ENCODE data around the gene RBKS. TPM values are rescaled to one million over a fixed set of nuclear protein-coding genes. Genes with fewer than 3 reads are reported as not detected.
A peak's percentile ranks its signal among the peaks of the same experiment; 100 is the strongest.

Gene RBKS
- total and polyA plus RNA-seq, 2 of the 13 experiments (the other 11 are each of a cell fraction or from before 2014, with no cell fraction given): 7.7 to 8.3 TPM

DNA sequence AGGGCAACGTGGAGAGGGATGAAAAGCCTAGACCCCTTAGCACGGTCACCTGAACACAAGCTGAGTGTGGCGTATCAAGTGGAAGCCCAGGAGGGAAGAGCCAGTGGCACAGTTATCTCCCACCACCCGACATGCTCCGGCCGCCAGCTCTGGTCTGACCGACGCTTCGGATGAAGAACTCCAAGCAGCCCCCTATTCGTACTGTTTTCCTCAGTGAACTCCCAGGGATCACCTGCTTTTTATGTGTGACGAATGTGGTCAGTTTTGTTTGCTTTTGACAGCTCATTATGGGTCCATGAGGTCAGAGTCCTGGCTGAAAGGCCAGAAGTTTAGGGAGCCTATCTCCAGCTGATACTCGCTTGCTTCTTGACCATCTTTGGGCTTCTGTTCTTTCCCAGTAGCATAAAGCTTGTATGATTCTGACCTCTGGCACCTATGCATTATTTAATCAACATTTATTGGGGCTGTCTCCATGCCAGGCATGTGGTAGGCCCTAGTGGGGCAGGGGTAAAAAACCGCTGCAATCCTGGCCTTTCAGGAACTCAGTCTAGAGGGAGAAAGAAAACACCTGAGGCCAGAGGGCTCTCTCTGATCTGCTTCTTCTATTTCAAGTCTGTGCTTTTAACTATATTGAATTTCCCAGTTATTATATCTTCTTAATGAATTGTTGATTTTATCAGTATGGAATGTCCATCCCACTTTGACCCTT is 151.7 kb downstream of the RBKS start (continued):
- TF ChIP-seq, protein P1, sequence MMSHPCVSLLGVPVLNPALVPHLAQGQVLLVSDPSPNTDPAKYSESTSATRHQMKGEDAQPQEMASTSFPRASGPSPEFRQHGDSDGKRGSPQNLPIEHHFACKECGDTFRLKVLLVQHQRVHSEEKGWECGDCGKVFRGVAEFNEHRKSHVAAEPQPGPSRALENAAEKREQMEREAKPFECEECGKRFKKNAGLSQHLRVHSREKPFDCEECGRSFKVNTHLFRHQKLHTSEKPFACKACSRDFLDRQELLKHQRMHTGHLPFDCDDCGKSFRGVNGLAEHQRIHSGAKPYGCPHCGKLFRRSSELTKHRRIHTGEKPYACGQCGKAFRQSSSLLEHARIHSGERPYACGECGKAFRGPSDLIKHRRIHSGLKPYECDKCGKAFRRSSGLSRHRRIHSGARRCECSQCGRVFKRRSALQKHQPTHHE (CRISPR knock-in tag; IDR thresholded peaks at IDR 0.05; ENCODE audit: borderline replicate concordance): no peak
- TF ChIP-seq ZKSCAN8 (CRISPR knock-in tag; IDR thresholded peaks at IDR 0.05; ENCODE audit: borderline replicate concordance) (0 out of 2 replicates have a peak, but pooled peaks have one; percentile 32), SATB2 (CRISPR knock-in tag; IDR thresholded peaks at IDR 0.05) (0 out of 2 replicates have a peak, but pooled peaks have one; percentile 21), MAZ (IDR thresholded peaks at IDR 0.05; ENCODE audit: borderline replicate concordance, low read depth, low read length) (peak; percentile 52; the same call in 1 of the 2 replicates), MAZ (CRISPR knock-in tag; IDR thresholded peaks at IDR 0.05; ENCODE audit: low read depth) (peak; percentile 61; the same call in 1 of the 2 replicates), MAFF (IDR thresholded peaks at IDR 0.05; ENCODE audit: low read depth, low read length) (no peak), CREM (IDR thresholded peaks at IDR 0.05) (peak; percentile 70), CREM (CRISPR knock-in tag; IDR thresholded peaks at IDR 0.05) (no peak), CBX1 (IDR thresholded peaks at IDR 0.05; ENCODE audit: low read depth) (no peak), POLR2AphosphoS5 (IDR thresholded peaks at IDR 0.05; ENCODE audit: low read depth, low read length) (peak; percentile 81), ZNF577 (CRISPR knock-in tag; IDR thresholded peaks at IDR 0.05; ENCODE audit: borderline replicate concordance, low read depth) (no peak), DMAP1 (CRISPR knock-in tag; IDR thresholded peaks at IDR 0.05) (peak; percentile 9; the same call in 1 of the 2 replicates), ZNF891 (CRISPR knock-in tag; IDR thresholded peaks at IDR 0.05) (peak; percentile 83; the same call in 1 of the 2 replicates), FOXA3 (CRISPR knock-in tag; IDR thresholded peaks at IDR 0.05) (peak; percentile 78), ZNF274 (CRISPR knock-in tag; IDR thresholded peaks at IDR 0.05) (no peak; the same call in 1 of the 2 replicates), TCF12 (IDR thresholded peaks at IDR 0.05) (no peak), TCF12 (CRISPR knock-in tag; IDR thresholded peaks at IDR 0.05) (peak; percentile 73; the same call in 1 of the 2 replicates), TEAD3 (CRISPR knock-in tag; optimal IDR thresholded peaks at IDR 0.05; ENCODE audit: borderline replicate concordance) (peak; percentile 50), ZNF775 (CRISPR knock-in tag; IDR thresholded peaks at IDR 0.05; ENCODE audit: borderline replicate concordance) (no peak), PHF21A (CRISPR knock-in tag; IDR thresholded peaks at IDR 0.05) (peak; percentile 74; the same call in 1 of the 2 replicates), MIXL1 (CRISPR knock-in tag; IDR thresholded peaks at IDR 0.05) (peak; percentile 79; the same call in 1 of the 2 replicates), ZNF709 (CRISPR knock-in tag; IDR thresholded peaks at IDR 0.05) (0 out of 2 replicates have a peak, but pooled peaks have one; percentile 81), ZNF670 (CRISPR knock-in tag; IDR thresholded peaks at IDR 0.05; ENCODE audit: borderline replicate concordance) (peak; percentile 93)
- TF ChIP-seq, protein P2, sequence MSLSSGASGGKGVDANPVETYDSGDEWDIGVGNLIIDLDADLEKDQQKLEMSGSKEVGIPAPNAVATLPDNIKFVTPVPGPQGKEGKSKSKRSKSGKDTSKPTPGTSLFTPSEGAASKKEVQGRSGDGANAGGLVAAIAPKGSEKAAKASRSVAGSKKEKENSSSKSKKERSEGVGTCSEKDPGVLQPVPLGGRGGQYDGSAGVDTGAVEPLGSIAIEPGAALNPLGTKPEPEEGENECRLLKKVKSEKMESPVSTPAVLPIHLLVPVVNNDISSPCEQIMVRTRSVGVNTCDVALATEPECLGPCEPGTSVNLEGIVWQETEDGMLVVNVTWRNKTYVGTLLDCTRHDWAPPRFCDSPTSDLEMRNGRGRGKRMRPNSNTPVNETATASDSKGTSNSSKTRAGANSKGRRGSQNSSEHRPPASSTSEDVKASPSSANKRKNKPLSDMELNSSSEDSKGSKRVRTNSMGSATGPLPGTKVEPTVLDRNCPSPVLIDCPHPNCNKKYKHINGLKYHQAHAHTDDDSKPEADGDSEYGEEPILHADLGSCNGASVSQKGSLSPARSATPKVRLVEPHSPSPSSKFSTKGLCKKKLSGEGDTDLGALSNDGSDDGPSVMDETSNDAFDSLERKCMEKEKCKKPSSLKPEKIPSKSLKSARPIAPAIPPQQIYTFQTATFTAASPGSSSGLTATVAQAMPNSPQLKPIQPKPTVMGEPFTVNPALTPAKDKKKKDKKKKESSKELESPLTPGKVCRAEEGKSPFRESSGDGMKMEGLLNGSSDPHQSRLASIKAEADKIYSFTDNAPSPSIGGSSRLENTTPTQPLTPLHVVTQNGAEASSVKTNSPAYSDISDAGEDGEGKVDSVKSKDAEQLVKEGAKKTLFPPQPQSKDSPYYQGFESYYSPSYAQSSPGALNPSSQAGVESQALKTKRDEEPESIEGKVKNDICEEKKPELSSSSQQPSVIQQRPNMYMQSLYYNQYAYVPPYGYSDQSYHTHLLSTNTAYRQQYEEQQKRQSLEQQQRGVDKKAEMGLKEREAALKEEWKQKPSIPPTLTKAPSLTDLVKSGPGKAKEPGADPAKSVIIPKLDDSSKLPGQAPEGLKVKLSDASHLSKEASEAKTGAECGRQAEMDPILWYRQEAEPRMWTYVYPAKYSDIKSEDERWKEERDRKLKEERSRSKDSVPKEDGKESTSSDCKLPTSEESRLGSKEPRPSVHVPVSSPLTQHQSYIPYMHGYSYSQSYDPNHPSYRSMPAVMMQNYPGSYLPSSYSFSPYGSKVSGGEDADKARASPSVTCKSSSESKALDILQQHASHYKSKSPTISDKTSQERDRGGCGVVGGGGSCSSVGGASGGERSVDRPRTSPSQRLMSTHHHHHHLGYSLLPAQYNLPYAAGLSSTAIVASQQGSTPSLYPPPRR (CRISPR knock-in tag; IDR thresholded peaks at IDR 0.05; ENCODE audit: borderline replicate concordance): peak; percentile 47; the same call in 1 of the 2 replicates
- TF ChIP-seq, protein P3, sequence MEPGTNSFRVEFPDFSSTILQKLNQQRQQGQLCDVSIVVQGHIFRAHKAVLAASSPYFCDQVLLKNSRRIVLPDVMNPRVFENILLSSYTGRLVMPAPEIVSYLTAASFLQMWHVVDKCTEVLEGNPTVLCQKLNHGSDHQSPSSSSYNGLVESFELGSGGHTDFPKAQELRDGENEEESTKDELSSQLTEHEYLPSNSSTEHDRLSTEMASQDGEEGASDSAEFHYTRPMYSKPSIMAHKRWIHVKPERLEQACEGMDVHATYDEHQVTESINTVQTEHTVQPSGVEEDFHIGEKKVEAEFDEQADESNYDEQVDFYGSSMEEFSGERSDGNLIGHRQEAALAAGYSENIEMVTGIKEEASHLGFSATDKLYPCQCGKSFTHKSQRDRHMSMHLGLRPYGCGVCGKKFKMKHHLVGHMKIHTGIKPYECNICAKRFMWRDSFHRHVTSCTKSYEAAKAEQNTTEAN (CRISPR knock-in tag; conservative IDR thresholded peaks at IDR 0.05): no peak

Measured in HepG2 (cell line).